Measurements from ENCODE around the gene TAC3.

Gene TAC3

DNA sequence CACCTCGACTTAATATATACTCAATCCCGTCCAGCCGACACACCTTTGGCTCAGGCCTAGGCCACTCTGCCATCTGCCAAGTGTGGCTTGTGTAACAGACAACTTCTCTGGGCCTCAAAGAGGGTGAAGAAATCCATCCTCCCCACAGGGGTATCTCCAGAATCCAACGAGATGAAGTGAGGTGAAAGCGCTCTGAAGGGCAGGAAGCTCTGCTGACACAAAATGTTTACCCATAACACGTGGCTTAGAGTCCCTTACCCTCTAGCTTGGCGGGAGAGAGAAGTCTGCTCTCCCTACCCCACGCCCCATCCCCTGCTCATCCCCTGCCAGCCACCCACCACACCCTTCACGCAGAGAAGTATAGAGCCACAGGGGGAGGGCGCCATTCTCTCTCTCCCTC lies 23.0 kb downstream of the TAC3 start:
- Histone ChIP-seq H3K36me3 (no peaks in the 10 kb centered on the region), H3K27ac (no peak overlapping the region), H3K4me3 (ENCODE audit: low read depth, low read length) (no peak overlapping the region), H3K27me3 (ENCODE audit: insufficient read depth, low read depth, severe bottlenecking) (no peaks in the 10 kb centered on the region), H3K9me3 (ENCODE audit: severe bottlenecking) (no peaks in the 10 kb centered on the region)
- no peak for DNase-seq
- TF ChIP-seq CTCF (IDR thresholded peaks at IDR 0.05; ENCODE audit: low read depth, low read length), result no peak

DNA sequence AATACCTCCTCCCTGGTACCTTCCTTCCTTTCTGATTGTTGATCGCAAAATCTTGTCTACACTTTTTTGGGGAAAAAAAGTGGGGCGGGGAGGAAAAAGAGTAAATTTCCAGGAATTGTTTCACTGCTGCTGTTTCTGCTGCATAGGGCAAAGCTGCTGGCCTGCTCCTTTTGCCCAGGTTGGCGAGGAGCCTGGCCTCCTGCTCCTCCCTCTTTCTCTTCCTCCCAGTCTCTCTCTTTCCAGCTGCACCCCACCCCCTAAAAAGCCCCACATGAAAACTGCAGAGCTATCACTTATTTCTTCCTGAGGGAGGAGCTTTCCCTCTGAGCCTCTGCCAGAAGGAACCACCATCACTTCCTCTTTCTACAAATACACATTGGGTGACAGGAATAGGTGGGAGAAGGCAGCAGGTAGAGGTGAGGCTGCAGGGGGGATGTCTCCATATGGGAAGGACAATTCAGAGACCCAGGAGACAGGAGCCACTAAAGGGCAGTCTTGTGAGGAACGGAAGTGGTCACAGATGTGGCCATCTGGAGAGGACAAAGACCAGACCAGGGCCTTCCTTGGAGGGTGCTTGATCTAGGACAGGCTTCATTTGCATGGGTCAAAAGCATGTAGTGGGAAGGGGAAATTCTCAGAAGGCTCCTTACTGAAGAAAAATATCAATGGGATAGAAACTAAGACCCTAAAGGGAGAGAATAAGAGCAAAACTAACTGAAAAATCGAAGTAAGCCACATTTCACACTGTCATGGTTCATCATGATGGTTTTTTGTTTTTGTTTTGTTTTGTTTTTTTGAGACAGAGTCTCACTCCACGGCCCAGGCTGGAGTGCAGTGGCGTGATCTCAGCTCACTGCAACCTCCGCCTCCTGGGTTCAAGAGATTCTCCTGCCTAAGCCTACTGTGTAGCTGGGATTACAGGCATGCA lies 24.7 kb downstream of the TAC3 start:
- no peak for DNase-seq
- TF ChIP-seq CTCF (IDR thresholded peaks at IDR 0.05; ENCODE audit: low read depth, low read length), result no peak
- Histone ChIP-seq H3K27ac (no peak overlapping the region), H3K27me3 (ENCODE audit: insufficient read depth, low read depth, severe bottlenecking) (peaks cover 3% of the 10 kb centered on the region), H3K4me3 (ENCODE audit: low read depth, low read length) (no peak overlapping the region), H3K36me3 (no peaks in the 10 kb centered on the region), H3K9me3 (ENCODE audit: severe bottlenecking) (no peaks in the 10 kb centered on the region)

- Histone ChIP-seq H3K27ac (no peak overlapping the region), H3K9me3 (ENCODE audit: severe bottlenecking) (no peaks in the 10 kb centered on the region), H3K36me3 (no peaks in the 10 kb centered on the region), H3K27me3 (ENCODE audit: insufficient read depth, low read depth, severe bottlenecking) (peaks cover 3% of the 10 kb centered on the region), H3K4me3 (ENCODE audit: low read depth, low read length) (no peak overlapping the region)
- no peak for TF ChIP-seq CTCF (IDR thresholded peaks at IDR 0.05; ENCODE audit: low read depth, low read length)
- DNase-seq, result no peak
Measured at GRCh38 chr12:56990648-56991318, 25.5 kb downstream of the TAC3 start.

GRCh38 chr12:56989861-56990610 lies 26.3 kb downstream of the TAC3 start:
- H3K27me3 ChIP-seq (ENCODE audit: insufficient read depth, low read depth, severe bottlenecking), result peaks cover 3% of the 10 kb centered on the region
- DNase-seq, result no peak
- no peak overlapping the region for H3K4me3 ChIP-seq (ENCODE audit: low read depth, low read length)
- no peak for TF ChIP-seq CTCF (IDR thresholded peaks at IDR 0.05; ENCODE audit: low read depth, low read length)
- H3K27ac ChIP-seq, result no peak overlapping the region
- no peaks in the 10 kb centered on the region for H3K9me3 ChIP-seq (ENCODE audit: severe bottlenecking)
- H3K36me3 ChIP-seq, result no peaks in the 10 kb centered on the region

- H3K27ac ChIP-seq, result no peak overlapping the region
- no peak for TF ChIP-seq CTCF (IDR thresholded peaks at IDR 0.05; ENCODE audit: low read depth, low read length)
Measured at GRCh38 chr12:56988207-56988739, 28.1 kb downstream of the TAC3 start.

More at GRCh38 chr12:56988207-56988739, 28.1 kb downstream of the TAC3 start:
- DNase-seq, result no peak
- Histone ChIP-seq H3K4me3 (ENCODE audit: low read depth, low read length) (no peak overlapping the region), H3K36me3 (no peaks in the 10 kb centered on the region), H3K27me3 (ENCODE audit: insufficient read depth, low read depth, severe bottlenecking) (peaks cover 3% of the 10 kb centered on the region), H3K9me3 (ENCODE audit: severe bottlenecking) (no peaks in the 10 kb centered on the region)
